Body of pancreas (tissue), 4 donors: ENCODE measurements around the gene ITGB1BP1.

Source experiments
- CTCF ChIP-seq, 7 experiments: fragments of 450-650 bp in 4 of 7; fragments of 200-600 bp in 3 of 7; sonication (generic) in 3 of 7; IDR thresholded peaks; one replicate each; pipeline ENCODE4 v1.5.1; 2016 to 2019; ENCODE audit warnings: antibody characterized with exemption in 7 of 7
- POLR2A ChIP-seq, 3 donors: fragments of 450-650 bp; IDR thresholded peaks; one replicate each; pipeline ENCODE4 v1.6.1; 2016; ENCODE audit warnings: antibody characterized with exemption in 3 of 3, mild to moderate bottlenecking in 2 of 3

GRCh38 chr2:9412781-9413180 lies 10.5 kb downstream of the ITGB1BP1 start:
- no peak for TF ChIP-seq CTCF (IDR thresholded peaks at IDR 0.05)
- no peak for TF ChIP-seq POLR2A (IDR thresholded peaks at IDR 0.05)
